Globus pallidus (tissue), 1 donor: Measurements from ENCODE around the gene NSG2.

Source experiments
- DNase-seq: peaks from one replicate; pipeline ENCODE4 v3.0.0-alpha.2; 2015; ENCODE audit warnings: low spot score

The NSG2 gene

DNA sequence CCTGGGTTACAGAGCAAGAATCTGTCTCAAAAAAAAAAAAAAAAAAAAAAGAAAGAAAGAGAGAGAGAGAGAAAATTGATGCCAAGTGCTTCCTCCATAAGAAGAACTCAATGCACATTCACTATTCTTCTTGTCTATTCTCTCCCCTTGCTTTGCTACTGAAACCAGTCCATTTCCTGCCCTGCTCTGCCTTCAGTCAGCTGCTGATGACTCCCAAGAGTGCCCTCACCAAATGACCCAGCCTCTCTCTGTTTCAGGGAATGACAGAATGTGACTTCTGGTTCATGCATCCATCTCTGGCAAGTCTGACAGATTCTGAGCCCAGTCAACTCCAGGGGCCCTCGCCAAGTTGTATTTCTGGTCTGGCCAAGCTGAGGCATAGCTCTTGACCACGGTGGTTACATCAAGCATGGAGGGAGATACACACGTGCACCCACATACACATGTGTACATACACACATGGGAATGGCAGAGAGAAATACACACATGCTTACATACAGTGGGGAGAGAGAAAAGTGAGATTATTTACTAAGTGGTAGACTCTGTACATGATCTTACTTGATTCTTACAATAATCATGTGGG is 106.2 kb downstream of the NSG2 start:
- DNase-seq, result no peak

DNA sequence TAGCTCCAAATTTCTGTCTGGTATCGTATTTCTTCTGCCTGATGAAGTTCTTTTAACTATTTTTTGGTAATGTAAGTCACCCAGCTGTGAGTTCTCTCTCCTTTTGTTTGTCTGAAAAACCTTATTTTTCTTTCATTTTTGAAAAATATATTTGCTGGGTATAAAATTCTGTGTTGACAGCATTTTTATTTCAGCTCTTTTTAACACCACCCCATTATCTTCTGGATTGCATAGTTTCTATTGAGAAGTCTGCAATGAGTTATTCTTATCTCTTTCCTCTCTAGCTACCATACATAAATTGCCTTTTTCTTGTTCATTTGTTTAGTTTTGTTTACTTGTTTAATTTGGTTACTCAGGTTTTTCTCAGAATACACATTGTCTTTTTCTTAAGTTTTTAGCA is 109.1 kb downstream of the NSG2 start:
- DNase-seq, result no peak

GRCh38 chr5:174155281-174155680 is 109.8 kb downstream of the NSG2 start:
- DNase-seq, result no peak

- DNase-seq, result no peak
These were observed 110.2 kb downstream of the NSG2 start for GRCh38 chr5:174155706-174156105.

GRCh38 chr5:174157048-174157447 is 111.5 kb downstream of the NSG2 start:
- DNase-seq, result no peak
